GM03348 (cell line): Measurements from ENCODE around the gene DEGS2.
"Not testable (repeated sequence)": the region's sequence is repeated elsewhere in the genome, so short reads cannot be mapped to it uniquely, and the experiment has no call there.

Experiments
- DNase-seq: peaks from one replicate; pipeline ENCODE4 v3.0.0; 2012; ENCODE audit warnings: low spot score

DEGS2 gene

DNA sequence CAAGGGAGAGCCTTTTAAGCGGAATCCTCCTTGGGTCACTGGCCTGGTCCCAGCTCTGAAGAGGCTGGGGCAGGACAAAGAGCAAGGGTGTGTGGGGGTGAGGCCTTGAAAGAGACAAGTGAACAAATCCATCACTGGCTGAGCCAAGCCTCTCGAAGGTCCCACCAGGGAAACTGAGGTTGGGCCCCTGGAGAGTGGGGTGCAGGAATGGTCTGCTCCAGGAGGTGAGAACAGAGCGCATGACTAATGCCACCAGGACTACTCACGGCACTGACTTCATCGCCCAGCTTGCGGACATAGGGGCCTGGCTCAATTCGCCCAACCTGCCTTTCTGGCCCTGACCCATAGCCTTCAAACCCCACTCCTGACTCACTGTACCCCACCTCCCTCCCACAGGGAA lies 19.2 kb upstream of the DEGS2 start:
- no peak for DNase-seq

DNA sequence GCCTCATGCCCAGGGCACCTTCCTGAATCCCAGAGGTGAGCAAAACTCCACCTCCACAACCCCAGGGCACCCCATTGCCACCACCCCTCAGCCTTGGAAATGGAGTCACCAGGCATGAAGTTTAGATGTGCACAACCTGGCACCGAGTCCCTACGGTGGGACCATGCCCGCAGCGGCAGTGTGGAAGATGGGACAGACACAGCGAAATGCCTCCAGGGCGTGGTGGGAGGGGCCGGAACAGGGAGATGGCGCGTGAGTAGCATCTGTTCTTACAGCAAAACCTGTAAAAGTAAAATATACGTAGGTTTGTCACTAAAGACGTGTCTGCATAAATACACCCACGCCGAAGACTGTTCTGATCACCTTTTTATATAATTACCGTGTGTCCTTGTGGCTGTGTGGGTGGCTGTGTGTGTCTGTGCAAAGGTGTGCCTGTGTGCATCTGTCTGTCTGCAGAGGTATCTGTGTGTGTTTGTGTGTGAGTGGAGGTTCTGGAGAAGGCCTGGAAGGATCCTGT lies 17.4 kb upstream of the DEGS2 start:
- DNase-seq: no peak

DNA sequence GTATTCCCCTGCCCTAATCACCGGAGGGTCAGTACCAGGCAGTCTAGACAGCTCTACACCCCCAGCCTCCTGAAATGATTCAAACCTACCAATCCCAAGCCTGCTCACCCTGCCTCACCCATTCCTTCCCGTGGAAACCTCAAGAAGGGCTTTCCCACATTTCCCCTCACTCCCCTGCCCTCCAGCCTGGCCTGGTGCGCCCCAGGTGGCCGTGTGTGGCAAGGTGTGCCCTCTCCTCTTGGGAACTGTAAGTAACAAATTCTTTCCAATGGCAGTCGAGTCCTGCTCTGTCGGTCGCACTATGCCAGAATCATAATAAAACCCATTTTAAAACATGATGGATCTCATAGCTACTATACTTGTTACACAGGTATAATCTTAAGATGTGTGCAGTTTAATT lies 13.9 kb upstream of the DEGS2 start:
- DNase-seq: no peak

DNA sequence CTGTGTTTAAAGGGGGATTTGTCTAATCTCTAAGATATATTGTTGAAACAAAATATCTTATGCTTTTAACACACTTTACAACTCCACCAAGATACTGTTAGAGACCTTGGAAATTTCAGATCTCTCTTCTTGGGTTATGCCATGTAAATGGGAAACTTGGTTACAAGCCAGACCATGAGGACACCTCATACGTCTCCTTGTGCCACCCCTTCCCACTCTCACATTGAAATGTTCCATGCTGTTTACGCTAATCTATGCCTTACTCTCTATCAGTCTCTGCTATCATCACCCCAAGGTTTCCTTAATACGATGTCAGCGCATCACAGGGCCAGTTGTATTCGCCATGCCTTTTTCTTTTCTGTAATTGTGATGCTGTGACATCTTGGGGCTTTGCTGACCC lies 13.4 kb upstream of the DEGS2 start:
- DNase-seq: no peak

DNA sequence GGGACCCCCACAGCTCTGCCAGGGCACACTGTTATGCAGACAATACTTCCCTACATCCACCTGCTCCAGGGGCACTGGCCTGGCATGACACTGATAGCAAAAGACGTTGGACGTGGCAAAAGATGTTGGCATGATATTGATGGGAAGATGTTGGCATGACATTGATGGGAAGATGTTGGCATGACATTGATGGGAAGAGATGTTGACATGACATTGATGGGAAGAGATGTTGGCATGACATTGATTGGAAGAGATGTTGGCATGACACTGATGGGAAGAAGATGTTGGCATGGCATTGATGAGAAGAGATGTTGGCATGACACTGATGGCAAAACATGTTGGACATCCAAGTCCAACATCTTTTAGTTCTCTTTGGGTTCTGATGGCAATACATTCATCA lies 11.4 kb upstream of the DEGS2 start:
- DNase-seq: no peak

DNA sequence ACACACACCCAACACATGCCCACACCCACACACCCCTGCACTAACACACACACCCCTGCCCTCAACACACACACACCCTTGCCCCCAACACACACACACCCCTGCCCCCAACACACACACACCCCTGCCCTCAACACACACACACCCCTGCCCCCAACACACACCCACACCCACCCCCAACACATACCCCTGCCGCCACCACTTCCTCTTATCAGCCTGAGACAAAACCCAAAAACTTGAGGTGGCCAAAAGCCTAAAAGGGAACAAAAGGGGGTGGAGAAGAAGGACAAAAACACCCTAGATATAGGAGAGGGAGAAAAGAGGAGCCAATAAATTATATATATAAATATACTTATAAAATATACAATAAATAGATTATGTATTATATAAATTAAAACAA lies 9.1 kb upstream of the DEGS2 start:
- DNase-seq: no peak

DNA sequence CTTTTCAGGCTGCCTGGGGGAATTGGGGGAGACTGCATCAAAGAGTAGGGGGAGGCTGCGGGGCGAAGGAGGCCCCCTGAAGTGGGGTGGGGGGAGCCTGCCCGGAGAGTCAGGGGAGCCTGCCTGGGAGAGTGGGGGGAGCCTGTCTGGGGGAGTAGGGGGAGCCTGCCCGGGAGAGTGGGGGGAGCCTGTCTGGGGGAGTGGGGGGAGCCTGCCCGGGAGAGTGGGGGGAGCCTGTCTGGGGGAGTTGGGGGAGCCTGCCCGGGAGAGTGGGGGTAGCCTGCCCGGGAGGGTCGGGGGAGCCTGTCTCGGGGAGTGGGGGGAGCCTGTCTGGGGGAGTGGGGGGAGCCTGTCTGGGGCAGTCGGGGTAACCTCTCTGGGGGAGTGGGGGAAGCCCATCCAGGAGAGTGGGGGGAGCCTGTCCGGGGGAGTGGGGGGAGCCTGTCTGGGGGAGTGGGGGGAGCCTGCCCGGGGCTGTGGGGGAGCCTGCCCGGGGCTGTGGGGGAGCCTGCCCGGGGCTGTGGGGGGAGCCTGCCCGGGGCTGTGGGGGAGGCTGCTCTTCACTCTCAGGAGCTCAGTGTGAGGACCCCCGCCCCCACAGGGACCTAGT lies 6.5 kb upstream of the DEGS2 start:
- DNase-seq: no peak

DNA sequence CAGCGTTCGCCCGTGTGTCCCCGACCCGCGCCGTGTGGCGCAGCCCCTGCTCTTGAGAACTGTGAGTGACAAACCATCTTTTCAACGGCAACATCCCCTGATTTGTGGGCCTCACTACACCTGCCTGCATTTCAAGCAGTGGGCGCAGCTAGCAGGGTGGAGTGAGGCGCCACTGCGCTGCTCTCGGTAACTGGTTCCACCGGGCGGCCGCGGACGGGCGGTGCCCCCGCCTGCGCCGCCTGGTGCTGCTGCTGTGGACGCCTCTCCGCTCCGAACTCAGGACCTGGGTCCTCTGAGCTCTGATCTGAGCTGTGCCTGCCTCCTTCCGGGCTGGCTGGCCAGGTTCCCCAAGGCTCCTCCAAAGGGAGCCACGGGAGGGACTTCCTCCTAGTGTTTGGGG lies 5.9 kb upstream of the DEGS2 start:
- DNase-seq: peak; percentile 52

DNA sequence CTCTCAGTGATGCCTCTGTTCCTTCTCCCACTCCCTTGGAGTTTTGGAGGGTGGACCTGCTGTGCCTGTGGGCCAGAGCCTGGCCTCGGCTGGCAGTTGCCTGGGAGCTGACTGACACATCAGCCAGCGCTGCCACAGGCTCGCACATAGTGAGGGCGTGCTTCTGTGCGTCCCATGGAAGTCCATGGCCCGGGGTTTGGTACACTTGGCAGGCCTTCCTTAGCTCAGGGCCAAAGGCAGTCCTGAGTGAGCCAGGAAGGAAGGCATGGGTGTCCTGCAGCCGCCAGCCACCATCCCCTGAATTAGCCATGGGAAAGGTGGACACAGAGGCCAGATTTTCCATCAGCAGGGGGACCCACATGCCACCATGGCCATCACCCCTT lies 1.1 kb upstream of the DEGS2 start:
- no peak for DNase-seq

DNA sequence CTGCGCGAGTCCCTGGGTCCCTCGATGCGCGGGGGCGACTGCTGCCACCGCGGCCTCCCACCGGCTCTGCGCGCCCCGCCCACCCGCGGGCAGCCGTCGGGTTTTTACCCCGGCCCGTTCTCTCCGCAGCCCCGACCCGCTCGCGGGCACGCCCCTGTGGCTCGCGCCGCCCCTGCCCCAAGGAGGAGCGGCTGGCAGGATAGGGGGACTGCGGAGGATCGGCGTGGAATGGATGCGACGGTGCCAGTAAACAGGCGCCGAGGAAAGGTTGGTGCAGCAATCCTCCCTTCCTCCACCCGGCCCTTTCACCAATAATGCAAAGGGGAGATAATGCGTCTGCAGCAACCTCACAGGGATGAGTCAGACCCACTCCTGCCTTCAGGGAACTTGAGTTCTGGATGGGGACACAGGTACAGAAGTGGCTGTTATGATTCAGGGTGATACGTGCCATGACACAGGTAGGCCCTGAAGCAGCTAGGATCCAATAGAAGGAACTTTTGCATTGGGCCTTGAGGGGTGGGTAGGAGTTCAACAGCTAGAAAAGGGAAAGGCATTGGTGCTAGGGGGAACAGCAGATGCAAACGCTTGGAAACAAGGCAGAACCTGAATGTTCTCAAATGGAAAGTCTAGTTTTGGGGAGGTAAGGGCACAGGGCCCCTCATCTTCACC lies 554 bp upstream of the DEGS2 start:
- no peak for DNase-seq

DNA sequence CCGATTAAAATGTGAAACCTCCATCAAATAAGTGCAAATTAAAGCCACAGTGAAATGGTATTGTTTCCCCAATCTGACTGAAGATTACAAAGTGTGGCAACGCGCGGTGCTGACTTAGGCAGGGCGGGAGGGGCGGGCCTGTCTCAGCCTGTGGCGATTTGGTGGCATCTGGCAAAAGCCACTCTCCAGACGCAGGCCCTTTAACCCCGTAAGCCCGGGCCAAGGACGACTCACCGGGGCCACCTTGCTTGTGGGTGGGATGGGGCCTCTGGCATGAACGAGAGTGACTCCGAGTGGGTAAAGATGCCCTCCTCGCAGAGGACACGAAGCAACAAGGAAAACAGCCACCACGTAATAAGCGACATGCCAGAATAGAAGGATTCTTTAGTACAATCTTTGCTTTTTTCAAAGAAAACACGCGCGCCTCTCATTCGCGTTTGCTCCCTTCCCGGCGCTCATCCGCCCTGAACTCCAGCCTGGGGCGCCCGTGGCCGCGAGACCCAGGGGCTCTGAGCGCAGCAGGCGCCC lies 815 bp downstream of the DEGS2 start:
- DNase-seq: no peak

DNA sequence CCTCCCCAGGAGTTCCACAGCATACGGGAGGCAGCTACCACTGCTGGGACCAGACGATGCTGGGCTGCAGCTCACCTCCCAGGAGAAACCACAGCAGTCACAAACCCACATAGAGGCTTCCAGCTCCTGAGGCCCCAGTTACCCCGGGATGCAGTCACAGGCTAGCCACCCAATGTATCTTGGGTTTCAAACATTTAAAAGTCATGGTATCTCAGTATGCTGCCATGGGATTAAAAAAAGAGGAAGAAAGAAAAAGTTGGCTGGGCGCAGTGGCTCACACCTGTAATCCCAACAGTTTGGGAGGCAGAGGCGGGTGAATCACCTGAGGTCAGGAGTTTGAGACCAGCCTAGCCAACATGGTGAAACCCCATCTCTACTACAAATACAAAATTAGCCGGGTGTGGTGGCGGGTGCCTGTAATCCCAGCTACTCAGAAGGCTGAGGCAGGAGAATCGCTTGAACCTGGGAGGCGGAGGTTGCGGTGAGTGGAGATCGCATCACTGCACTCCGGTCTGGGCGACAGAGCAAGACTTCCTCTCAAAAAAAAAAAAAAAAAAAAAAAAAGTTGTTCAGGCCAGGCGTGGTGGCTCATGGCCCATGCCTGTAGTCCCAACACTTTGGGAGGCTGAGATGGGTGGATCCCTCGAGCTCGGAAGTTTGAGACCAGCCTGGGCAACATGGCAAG lies 1.8 kb downstream of the DEGS2 start:
- not testable (repeated sequence) for DNase-seq

DNA sequence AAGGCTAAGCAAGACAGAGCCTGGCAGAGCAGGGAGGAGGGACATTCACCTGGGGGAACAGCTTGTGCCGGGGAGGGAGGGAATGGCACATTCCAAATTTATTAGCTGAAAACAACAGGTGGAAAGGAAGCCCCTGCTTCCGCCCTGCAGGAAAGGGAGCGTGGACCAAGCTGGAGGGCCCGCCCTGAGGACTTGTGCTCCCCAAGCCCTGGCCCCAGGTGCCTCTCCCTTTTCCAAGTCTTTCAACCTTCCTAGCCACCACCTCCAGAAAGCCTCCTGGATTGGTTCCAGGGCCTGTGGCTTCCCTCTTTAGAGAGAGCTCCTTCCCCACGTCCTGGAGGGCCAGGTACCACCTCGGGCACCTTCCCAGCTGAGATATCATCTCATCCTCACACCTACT lies 2.7 kb downstream of the DEGS2 start:
- DNase-seq: no peak

DNA sequence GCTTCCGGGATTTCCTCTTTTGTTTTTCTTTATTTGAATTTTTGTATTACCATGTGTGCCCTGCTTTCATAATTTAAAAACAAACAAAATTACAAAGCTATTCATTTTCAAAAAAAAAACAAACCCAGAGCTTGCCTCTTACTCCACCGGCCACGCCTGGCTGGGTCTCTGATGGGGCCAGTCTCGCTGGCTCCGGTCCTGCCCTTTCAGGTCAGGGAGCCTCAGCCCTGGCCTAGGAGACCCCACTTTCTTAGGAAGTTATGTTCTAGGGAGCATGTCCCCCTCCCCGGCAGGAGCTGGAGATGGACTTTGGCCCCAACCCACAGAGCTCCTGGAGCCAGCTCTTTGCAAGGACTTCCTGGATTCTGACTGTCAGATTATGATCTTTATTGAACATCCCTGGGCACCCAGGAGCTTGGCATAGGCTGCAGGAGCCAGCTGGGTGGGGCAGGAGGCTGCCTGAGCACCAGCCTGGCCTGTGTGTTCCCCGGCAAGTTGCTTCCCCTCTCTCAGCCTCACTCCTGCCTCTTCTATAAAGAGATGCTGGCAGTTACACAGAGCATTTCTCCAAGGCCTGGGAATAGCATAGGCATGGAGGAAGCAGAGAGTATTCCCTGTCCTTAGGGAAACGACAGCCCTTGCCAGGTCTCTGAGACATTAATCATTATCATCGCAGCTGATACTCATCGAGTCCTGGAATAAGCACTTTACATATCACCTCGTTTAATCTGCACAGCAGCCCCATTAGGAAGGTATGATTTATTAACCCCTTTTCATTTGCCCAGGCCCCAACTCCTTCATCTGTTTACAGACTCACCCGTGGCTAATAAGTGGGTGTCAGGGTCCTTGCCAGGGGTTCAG lies 3.5 kb downstream of the DEGS2 start:
- DNase-seq: no peak

DNA sequence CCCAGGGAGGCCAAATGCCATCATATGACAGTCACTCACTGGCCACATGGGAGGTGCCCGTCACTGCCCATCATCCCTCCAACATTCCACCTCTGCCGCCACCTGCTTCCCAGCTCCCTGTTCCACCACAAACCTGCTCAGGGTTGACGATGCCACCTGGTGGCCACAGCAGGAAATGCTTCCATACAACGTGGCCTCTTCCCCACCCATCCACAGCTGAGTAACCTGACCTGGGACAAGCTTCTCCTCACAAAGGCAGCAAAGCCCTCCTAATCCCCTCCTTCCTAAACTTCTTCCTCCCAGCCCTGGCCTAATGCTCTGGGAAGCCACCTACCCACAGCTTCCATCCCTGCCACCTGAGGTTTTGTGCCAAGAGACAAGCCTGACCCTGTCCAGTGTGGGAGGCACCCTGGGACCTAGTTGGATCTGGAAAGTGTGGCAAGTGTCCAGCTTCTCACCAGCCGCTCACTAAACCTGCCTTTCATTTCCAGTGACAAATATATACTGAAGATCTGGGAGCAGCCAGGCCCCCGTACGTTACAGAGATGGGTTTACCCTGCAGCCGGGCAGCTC lies 4.3 kb downstream of the DEGS2 start:
- no peak for DNase-seq

DNA sequence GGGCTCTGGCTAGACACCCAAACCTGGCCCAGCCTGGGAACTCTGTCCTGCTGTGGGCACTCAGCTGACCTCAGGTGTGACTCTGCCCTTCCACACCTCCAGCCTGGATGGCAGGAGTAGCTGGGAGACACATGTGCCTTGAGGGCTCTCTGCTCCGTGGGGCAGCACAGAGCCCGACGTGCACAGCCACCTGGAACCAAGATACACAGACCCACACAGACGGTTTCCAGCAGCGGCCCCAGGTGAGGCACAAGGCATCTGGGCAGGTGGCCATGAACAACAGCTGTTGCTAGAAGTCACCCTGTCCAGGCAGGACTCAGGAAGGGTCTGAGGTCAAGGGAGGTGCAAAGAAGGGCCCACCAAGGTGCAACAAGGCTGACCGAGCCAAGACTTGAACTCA lies 5.9 kb downstream of the DEGS2 start:
- no peak for DNase-seq

DNA sequence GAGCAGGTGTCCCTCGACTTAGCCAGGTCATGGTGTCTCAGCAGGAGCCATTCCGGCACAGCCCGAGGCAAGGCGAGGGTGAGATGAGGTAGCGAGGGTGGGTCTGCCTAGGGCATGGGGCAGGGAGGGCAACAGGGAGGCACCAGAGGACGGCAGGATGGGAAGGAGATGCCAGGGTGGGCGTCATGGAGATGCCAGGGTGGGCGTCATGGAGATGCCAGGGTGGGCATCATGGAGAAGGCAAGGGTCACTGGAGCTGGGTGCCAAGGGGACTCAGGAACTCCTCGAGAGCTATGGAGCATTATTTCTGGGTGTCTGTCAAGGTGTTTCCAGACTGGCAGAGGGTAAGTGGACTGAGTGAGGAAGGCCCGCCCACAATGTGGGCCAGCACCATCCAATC lies 7.4 kb downstream of the DEGS2 start:
- no peak for DNase-seq

DNA sequence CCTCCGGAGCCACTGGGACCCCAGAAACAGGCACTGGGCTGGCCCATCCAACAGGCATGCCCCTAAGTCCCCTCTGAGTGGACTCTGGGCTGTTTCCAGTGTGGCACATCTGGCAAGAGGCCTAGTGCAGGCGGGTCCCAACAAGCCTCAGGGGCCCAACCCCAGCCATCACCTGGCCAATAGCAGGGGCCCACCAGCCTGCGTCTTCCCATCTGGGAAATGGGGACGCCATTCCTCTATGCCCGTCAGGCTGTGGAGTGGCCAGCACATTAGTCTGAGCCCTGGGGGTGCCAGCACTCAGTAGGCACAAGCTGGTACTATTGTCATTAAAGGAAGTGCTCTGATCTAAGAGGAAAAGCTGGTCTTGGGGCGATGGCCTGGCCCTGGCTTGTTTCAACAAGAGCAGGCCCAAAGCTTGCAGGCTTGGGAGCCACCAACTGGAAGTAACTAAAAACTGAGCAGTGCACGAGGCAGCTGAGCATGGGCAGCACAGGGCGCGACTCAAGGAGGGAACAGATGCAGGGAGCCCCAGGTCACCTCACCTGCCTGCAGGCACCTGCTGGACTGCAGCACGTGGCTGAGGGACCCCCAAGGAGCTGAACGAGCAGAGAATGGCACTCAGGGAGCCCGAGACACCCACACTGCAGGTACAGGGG lies 8.4 kb downstream of the DEGS2 start:
- DNase-seq: no peak

DNA sequence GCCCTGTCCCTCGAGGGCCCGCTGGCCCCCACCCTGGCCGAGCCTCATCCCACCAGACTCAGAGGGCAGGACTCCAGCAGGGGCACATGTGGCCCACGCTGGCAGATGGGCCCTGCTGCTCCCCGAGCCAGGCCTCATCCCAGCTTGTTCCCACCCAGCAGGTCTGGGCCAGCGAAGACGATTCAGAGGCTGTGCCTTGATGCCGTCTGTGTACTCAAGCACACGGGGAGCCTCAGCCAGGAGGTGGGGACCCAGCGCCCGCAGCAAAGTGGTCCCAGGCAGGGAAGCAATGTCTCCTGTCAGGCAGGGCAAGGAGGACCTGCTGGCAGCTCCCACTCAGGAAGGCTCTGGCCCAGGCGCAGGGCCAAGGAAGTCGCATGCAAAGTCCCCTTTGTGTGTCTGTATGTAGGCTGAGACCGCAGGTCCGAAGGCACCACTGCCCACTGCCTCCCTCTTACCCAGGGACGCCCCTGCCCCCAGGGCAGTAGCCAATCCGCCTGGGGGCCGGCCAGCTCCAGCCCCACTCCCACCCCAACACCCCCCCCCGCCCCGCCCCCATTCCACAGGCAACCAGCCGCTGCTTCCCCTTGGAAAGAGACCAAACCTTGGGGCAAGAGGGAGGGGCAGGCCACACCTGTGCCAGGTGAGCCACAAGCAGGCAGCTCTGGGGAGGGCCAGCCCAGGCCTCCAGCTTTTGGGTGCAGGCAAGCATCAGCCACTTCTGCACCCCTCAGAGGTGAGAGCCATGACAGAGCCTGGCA lies 9.4 kb downstream of the DEGS2 start:
- no peak for DNase-seq

DNA sequence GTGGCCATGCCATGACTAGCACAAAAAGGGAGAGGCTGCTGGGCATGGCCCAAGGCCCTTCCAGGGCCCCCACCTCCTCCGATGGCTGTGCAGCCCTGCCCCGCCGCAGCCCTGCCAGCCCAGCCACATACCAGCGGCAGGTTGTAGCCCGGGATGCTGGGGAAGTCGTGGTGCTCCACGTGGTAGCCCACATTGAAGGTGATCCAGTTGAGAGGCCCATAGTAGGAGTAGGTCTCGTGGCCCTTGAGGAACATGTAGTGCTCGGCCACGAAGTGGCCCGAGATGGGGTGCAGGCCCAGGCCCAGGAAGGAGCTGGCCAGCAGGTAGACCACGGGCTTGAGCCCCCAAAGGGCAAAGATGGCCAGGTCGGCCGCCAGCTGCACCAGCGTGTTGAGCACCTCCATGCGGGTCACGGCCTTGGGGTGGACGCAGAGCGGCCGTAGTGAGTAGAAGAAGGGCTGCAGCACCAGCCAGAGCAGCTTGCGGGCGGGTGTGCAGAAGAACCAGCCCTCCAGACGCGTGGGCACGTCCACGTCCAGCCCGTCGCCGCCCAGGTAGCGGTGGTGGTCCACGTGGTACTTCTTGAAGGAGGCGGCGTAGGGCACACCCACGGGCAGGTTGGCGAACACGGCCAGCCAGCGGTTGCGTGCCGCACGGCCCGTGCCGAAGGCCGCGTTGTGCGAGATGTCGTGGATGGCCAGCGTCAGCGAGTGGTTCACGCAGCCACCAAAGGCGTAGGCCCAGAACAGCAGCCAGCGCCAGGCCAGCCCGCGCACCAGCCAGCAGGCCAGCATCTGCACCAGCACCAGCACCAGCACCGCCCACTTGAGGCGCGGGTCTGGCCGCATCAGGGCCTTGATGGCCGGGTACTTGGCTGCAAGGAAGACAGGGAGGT lies 10.4 kb downstream of the DEGS2 start:
- no peak for DNase-seq
